BJ (cell line): ENCODE results near the gene NDUFB10. TPM values are rescaled to one million over a fixed set of nuclear protein-coding genes. Genes with fewer than 3 reads are reported as not detected.

Source experiments
- CTCF ChIA-PET: fragments of 350-600 bp; formaldehyde crosslinking; extraction: SDS; loops from one replicate; lab custom pipeline; 2021; ENCODE audit warnings: antibody characterized with exemption, inconsistent platforms; lab: Yijun Ruan, JAX
- POLR2A ChIA-PET: fragments of 300-600 bp; sonication (Branson Sonifier 250); formaldehyde crosslinking; extraction: SDS; loops from one replicate; lab custom pipeline; 2021; ENCODE audit warnings: antibody characterized with exemption; lab: Charles Lee
- DNase-seq: peaks from one replicate; pipeline ENCODE4 v3.0.0-alpha.2; 2011; ENCODE audit warnings: low read depth
- H3K27me3 ChIP-seq: 2 replicates; pipeline ENCODE4 v1.6.0; 2011; ENCODE audit warnings: low read length; ENCODE audit not compliant: control insufficient read depth, insufficient read depth
- H3K36me3 ChIP-seq: 2 replicates; pipeline ENCODE4 v1.5.1; 2011; ENCODE audit warnings: low read length; ENCODE audit not compliant: control insufficient read depth, insufficient read depth
- H3K4me3 ChIP-seq: 2 replicates; pipeline ENCODE4 v1.5.1; 2011; ENCODE audit warnings: low read depth, mild to moderate bottlenecking, control low read depth, low read length
- CTCF ChIP-seq: IDR thresholded peaks from 2 replicates; pipeline ENCODE4 v1.5.1; 2011; ENCODE audit warnings: low read depth, mild to moderate bottlenecking, control low read depth, inconsistent platforms, low read length, moderate library complexity; ENCODE audit not compliant: insufficient read depth
- polyA plus RNA-seq: library from polyadenylated mRNA; depleted of rRNA; stranded (reverse); fragments of >200 nt; gene quantifications from 2 replicates; pipeline ENCODE4 v1.2.3, GENCODE V29; 2011

Gene NDUFB10
- polyA plus RNA-seq, 1 experiment = 183 TPM

DNA sequence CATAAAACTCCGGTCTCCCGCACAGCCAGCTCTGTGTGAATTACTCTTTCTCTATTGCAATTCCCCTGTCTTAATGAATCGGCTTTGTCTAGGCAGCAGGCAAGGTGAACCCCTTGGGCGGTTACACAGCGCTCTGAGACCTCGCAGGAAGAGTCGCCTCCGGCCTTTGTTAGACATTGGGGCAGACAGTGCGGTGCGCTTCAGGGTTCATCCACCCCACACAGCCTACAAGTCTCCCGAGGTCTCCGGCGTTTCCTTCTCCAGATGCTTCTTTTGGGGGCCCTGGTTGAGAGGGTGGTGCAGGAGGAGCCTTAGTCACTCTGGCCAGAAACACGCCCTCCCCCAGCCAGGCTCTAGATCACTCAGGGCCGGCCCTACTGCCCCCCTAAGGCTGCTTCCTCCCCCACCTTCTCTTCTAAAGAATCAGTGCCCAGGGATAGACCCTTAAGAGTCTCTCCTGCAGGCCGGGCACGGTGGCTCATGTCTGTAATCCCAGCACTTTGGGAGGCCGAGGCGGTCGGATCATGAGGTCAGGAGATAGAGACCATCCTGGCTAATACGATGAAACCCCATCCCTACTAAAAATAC lies 14.6 kb upstream of the NDUFB10 start:
- H3K4me3 ChIP-seq = no peak overlapping the region
- DNase-seq = no peak
- peaks cover 4% of the 10 kb centered on the region; the same call in 1 of the 2 replicates for H3K36me3 ChIP-seq
- CTCF ChIA-PET = interaction anchor here (2.3 to 2.5 kb wide), 2 partner anchors 14 to 15 kb away, joined by 6 to 18 read pairs; partner anchors contain the start of gene NDUFB10
- no peaks in the 10 kb centered on the region for H3K27me3 ChIP-seq
- POLR2A ChIA-PET = no interaction called here
- TF ChIP-seq CTCF = no peak

- H3K4me3 ChIP-seq = no peak overlapping the region
- H3K36me3 ChIP-seq = peaks cover 2% of the 10 kb centered on the region; the same call in 1 of the 2 replicates
- CTCF ChIA-PET = interaction anchor here (0.7 to 2.3 kb wide), 2 partner anchors 13 to 15 kb away, joined by 3 to 6 read pairs; partner anchors contain the start of gene NDUFB10
- POLR2A ChIA-PET = no interaction called here
- no peaks in the 10 kb centered on the region for H3K27me3 ChIP-seq
- DNase-seq = no peak
- no peak for TF ChIP-seq CTCF
Measured at GRCh38 chr16:1945559-1946391, 13.6 kb upstream of the NDUFB10 start.

DNA sequence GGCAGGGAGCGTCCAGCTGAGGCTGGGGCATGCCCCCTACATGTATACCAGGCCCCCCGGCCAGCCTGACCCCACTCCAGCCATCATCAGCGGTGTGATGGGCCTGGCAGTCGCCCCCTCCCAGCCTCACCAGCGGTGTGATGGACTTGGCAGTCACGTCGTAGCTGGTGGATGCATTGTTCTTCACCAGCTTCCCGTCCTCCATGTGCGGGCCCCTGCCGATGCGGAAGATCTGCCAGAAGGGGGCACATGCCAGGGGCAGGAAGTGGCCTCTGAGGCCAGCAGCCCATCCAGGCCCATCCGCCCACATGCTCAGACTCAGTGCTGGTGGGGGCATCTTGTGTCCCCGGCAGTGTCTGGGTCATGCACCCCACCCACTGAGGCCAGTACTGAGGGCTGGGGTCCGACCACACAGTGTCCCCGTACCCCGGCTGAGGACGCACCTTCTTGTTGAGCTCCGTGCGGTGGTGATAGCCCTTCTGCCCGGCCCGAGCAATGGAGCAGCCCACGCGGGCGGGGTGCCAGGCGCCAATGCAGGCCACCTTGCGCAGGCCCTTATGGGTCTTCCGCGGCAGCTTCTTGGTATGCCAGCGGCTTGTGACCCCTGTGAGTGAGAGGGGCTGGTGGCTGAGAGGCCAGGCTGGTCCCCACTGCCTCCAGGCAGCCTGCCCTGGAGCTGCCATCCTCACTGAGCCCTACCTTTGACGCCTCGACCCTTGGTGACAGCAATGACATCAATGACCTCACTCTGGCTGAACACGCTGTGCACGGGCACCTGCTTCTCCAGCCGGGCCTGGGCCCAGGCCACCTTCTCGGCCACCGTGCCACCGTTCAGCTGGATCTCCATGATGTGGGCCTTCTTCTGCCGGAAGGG lies 12.6 kb upstream of the NDUFB10 start:
- ChIA-PET POLR2A (no interaction called here), CTCF (interaction anchor here (1.1 to 2.3 kb wide), 2 partner anchors 12 to 17 kb away, joined by 3 to 6 read pairs; partner anchors contain the start of gene NDUFB10)
- H3K27me3 ChIP-seq = no peaks in the 10 kb centered on the region
- DNase-seq = no peak
- TF ChIP-seq CTCF = no peak
- H3K4me3 ChIP-seq = no peak overlapping the region
- no peaks in the 10 kb centered on the region for H3K36me3 ChIP-seq

DNA sequence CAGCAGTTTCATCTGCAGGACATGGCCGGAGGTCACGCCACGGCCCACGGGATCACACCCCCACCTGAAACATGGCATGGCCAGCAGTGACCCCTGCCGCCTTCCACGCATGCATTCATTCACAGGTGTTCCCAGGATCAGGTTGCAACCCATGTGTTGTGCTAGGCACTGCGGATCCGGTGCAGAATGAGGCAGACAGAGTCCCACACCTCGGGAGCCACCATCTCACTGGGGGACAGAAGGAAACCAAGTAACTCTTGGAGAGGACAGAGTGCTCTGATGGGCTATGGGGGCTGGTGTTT lies 12.0 kb upstream of the NDUFB10 start:
- CTCF ChIA-PET = interaction anchor here (1.1 to 2.3 kb wide), 2 partner anchors 12 to 18 kb away, joined by 3 to 6 read pairs; partner anchors contain the start of gene NDUFB10
- no peaks in the 10 kb centered on the region for H3K36me3 ChIP-seq

More for the DNA sequence above, 12.0 kb upstream of the NDUFB10 start:
- Histone ChIP-seq H3K4me3 (no peak overlapping the region), H3K27me3 (no peaks in the 10 kb centered on the region)
- POLR2A ChIA-PET = no interaction called here
- no peak for TF ChIP-seq CTCF
- DNase-seq = no peak
